Epithelial cell of esophagus (primary cell): ENCODE measurements around the gene TNFRSF18.

ENCODE experiments used
- DNase-seq: peaks from one replicate; pipeline ENCODE4 v3.0.0; 2010; ENCODE audit warnings: low read depth
- H3K4me3 ChIP-seq: 2 replicates; pipeline ENCODE4 v1.5.1; 2011; ENCODE audit warnings: mild to moderate bottlenecking, low read length, control low read depth
- CTCF ChIP-seq: IDR thresholded peaks from 2 replicates; pipeline ENCODE4 v1.5.1; 2011; ENCODE audit warnings: low read depth, mild to moderate bottlenecking, low read length, control low read depth, inconsistent platforms; ENCODE audit not compliant: insufficient read depth; ENCODE audit errors: missing control alignments

The TNFRSF18 gene

GRCh38 chr1:1155258-1155657, 51.1 kb downstream of the TNFRSF18 start:
- H3K4me3 ChIP-seq = no peak overlapping the region
- no peak for DNase-seq
- TF ChIP-seq CTCF = no peak

GRCh38 chr1:1153874-1154273, 52.5 kb downstream of the TNFRSF18 start:
- no peak for DNase-seq
- TF ChIP-seq CTCF = no peak
- H3K4me3 ChIP-seq = no peak overlapping the region
